NCI-H146 treated with DMSO at 0.1 percent for 48 hours (cell line): ENCODE results near the gene GRAMD2B.
"Not testable (repeated sequence)": the region's sequence is repeated elsewhere in the genome, so short reads cannot be mapped to it uniquely, and the experiment has no call there.

Experiments used
- DNase-seq: peaks from one replicate; lab custom pipeline; 2025; ENCODE audit not compliant: unreplicated experiment; lab: John Stamatoyannopoulos, UW

The GRAMD2B gene

GRCh38 chr5:126403876-126404275 is 19.3 kb upstream of the GRAMD2B start:
- DNase-seq = no peak

- no peak for DNase-seq
Measured at GRCh38 chr5:126410623-126411022, 12.6 kb upstream of the GRAMD2B start.

GRCh38 chr5:126413856-126414255 is 9.4 kb upstream of the GRAMD2B start:
- DNase-seq = no peak

- no peak for DNase-seq
Measured at GRCh38 chr5:126414874-126415502, 8.2 kb upstream of the GRAMD2B start.

- DNase-seq = no peak
Measured at GRCh38 chr5:126415789-126416188, 7.4 kb upstream of the GRAMD2B start.

GRCh38 chr5:126416266-126416925 is 6.8 kb upstream of the GRAMD2B start:
- no peak for DNase-seq

GRCh38 chr5:126417178-126417577 is 6.0 kb upstream of the GRAMD2B start:
- DNase-seq = no peak

- no peak for DNase-seq
Measured at GRCh38 chr5:126419102-126419501, 4.1 kb upstream of the GRAMD2B start.

GRCh38 chr5:126428421-126428820 is 5.2 kb downstream of the GRAMD2B start:
- DNase-seq = no peak

- no peak for DNase-seq
Measured at GRCh38 chr5:126430631-126431030, 7.4 kb downstream of the GRAMD2B start.

GRCh38 chr5:126433701-126434100 is 10.5 kb downstream of the GRAMD2B start:
- no peak for DNase-seq

GRCh38 chr5:126435261-126435660 is 12.1 kb downstream of the GRAMD2B start:
- DNase-seq = no peak

- DNase-seq = no peak
Measured at GRCh38 chr5:126435714-126436113, 12.5 kb downstream of the GRAMD2B start.

- DNase-seq = no peak
Measured at GRCh38 chr5:126437721-126438120, 14.5 kb downstream of the GRAMD2B start.

GRCh38 chr5:126438267-126438666 is 15.1 kb downstream of the GRAMD2B start:
- no peak for DNase-seq

GRCh38 chr5:126438868-126439267 is 15.7 kb downstream of the GRAMD2B start:
- no peak for DNase-seq

- DNase-seq = not testable (repeated sequence)
Measured at GRCh38 chr5:126439724-126440123, 16.5 kb downstream of the GRAMD2B start.

- DNase-seq = no peak
Measured at GRCh38 chr5:126441230-126441629, 18.0 kb downstream of the GRAMD2B start.

GRCh38 chr5:126443374-126443851 is 20.2 kb downstream of the GRAMD2B start:
- DNase-seq = no peak

- DNase-seq = no peak
Measured at GRCh38 chr5:126444137-126444536, 20.9 kb downstream of the GRAMD2B start.

GRCh38 chr5:126445502-126446174 is 22.4 kb downstream of the GRAMD2B start:
- DNase-seq = no peak
